Measurements from ENCODE around the gene CIRBP.
"Not testable (repeated sequence)": the region's sequence is repeated elsewhere in the genome, so short reads cannot be mapped to it uniquely, and the experiment has no call there.

The CIRBP gene

DNA sequence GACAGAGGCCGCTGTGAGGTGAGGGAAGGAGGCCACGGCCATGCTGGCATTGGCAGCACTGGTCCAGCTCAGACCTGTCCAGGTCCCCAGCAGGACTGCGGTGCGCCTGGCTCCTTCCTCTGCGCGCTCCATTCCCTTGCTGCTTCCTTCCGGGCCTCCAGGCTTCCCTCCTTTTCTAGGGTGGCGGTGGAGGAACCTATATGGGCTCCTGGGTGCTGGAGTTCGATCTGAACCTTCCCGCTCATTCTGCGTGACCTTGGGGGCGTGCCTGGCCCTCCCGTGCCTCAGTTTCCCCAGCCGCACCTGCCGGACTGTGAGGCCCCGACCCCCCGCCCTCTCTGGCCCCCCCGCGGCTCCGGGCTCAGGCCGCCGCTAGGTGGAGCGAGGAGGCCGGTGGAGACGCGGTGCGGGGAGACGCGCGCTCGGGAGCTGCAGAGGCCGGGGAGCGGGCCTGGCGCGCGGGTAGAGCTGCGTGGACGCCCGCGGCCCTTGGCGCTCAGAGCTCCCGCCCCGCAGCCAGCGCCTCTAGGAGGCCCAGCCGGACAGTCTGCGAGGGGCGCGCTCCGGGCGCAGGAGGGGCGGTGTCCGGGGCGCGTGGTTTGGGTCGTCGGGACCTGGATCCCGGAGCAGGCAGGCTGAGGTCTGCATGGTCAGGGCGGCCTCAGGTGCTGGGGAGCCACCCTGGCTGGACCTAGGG lies 46.5 kb downstream of the CIRBP start:
- DNase-seq = peak; percentile 8

DNA sequence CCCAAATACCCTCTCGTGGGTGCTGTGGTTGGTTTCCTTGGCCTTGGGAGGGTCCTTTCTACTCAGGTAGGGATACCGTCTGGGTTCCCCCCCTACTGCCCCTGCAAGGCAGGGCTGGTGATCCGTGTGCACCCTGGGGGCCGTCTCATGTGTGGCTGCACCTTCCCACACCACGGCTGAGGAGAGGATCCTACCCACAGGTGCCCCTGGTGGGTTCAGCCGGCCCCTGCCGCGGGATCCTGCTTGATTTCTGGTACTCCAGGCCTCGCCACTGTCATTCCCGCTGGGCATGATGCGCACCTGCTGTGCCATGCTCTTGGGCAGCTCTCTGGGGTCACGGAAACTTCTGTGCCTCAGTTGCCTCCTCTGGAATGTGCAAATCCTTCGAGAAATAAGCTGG lies 47.3 kb downstream of the CIRBP start:
- DNase-seq = no peak

GRCh38 chr19:1317274-1318003 lies 48.3 kb downstream of the CIRBP start:
- DNase-seq = no peak

- no peak for DNase-seq
Measured at GRCh38 chr19:1318678-1319471, 49.7 kb downstream of the CIRBP start.

- not testable (repeated sequence) for DNase-seq
Measured at GRCh38 chr19:1320282-1320650, 51.1 kb downstream of the CIRBP start.

GRCh38 chr19:1321539-1321938 lies 52.4 kb downstream of the CIRBP start:
- no peak for DNase-seq

GRCh38 chr19:1322198-1322981 lies 53.3 kb downstream of the CIRBP start:
- no peak for DNase-seq

- DNase-seq = no peak
Measured at GRCh38 chr19:1324249-1324805, 55.2 kb downstream of the CIRBP start.
